Measurements from ENCODE around the gene OR52I1.

DNA sequence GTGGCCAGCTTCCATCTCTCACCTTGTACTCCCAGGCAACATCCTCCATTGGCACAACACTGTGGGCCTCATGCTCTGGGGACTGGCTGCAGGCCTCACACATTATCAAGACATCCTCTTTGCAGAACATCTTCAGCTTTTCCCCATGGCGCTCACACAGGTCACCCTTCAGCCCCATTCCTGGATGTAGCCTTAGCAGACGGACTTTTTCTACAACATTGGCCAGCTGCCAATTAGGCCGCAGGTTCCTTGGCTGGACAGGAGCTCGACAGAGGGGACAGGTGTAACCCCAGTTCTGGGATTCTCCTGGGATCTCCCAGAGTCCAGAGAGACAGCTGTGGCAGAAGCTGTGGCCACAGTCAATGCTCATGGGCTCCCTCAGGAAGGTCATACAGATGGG lies 11.2 kb downstream of the OR52I1 start:
- TF ChIP-seq, protein P1, sequence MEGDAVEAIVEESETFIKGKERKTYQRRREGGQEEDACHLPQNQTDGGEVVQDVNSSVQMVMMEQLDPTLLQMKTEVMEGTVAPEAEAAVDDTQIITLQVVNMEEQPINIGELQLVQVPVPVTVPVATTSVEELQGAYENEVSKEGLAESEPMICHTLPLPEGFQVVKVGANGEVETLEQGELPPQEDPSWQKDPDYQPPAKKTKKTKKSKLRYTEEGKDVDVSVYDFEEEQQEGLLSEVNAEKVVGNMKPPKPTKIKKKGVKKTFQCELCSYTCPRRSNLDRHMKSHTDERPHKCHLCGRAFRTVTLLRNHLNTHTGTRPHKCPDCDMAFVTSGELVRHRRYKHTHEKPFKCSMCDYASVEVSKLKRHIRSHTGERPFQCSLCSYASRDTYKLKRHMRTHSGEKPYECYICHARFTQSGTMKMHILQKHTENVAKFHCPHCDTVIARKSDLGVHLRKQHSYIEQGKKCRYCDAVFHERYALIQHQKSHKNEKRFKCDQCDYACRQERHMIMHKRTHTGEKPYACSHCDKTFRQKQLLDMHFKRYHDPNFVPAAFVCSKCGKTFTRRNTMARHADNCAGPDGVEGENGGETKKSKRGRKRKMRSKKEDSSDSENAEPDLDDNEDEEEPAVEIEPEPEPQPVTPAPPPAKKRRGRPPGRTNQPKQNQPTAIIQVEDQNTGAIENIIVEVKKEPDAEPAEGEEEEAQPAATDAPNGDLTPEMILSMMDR (IDR thresholded peaks at IDR 0.05) = no peak
- TF ChIP-seq POLR2A (IDR thresholded peaks at IDR 0.05) = no peak

All from adrenal gland (tissue), 5 donors.